Activated T-cell treated with anti-CD3 and anti-CD28 coated beads, Interleukin-2, amount 50 U/mL, for 72 hours (primary cell): ENCODE results near the gene P4HTM. TPM values are rescaled to one million over a fixed set of nuclear protein-coding genes. Genes with fewer than 3 reads are reported as not detected.
"Not testable (repeated sequence)": the region's sequence is repeated elsewhere in the genome, so short reads cannot be mapped to it uniquely, and the experiment has no call there.

Experiments
- ATAC-seq, 2 donors: fragments of 150-1000 bp; cut with Tn5 transposase; replicated peaks in 1 of 2; 2 replicates each; pipeline ENCODE4 v1.10.0; 2021; ENCODE audit warnings: moderate library complexity in 2 of 2, mild to moderate bottlenecking in 1 of 2
- DNase-seq, 2 donors: peaks; one replicate each; pipeline ENCODE4 v3.0.0; 2021 to 2022; ENCODE audit warnings: mixed read lengths in 1 of 2
- H3K27ac Mint-ChIP-seq: one replicate; pipeline ENCODE4 v1.8.0; 2022; ENCODE audit warnings: mild to moderate bottlenecking, moderate library complexity, mixed read lengths
- H3K27me3 Mint-ChIP-seq: one replicate; pipeline ENCODE4 v1.8.0; 2022; ENCODE audit warnings: low read depth, mixed read lengths
- H3K36me3 Mint-ChIP-seq, 2 donors: one replicate each; pipeline ENCODE4 v1.8.0; 2022; ENCODE audit warnings: mixed read lengths in 2 of 2, mild to moderate bottlenecking in 1 of 2; ENCODE audit not compliant: insufficient read depth in 2 of 2
- H3K4me1 Mint-ChIP-seq: one replicate; pipeline ENCODE4 v1.8.0; 2022; ENCODE audit warnings: low read depth, mixed read lengths
- H3K4me3 Mint-ChIP-seq, 2 donors: one replicate each; pipeline ENCODE4 v1.8.0; 2022; ENCODE audit warnings: mild to moderate bottlenecking in 2 of 2, mixed read lengths in 2 of 2, moderate library complexity in 2 of 2
- H3K9me3 Mint-ChIP-seq, 2 donors: one replicate each; pipeline ENCODE4 v1.8.0; 2022; ENCODE audit warnings: mixed read lengths in 2 of 2
- total RNA-seq, 2 donors: library from RNA; stranded (reverse); gene quantifications; one replicate each; pipeline ENCODE4 v1.2.3, GENCODE V29; 2022

P4HTM gene
- total RNA-seq, 2 donors from 2014 or later = 42.0 to 45.7 TPM

- peaks cover 25% of the 10 kb centered on the region for H3K4me1 Mint-ChIP-seq
- H3K27me3 Mint-ChIP-seq = no peaks in the 10 kb centered on the region
- ATAC-seq = no peak
- DNase-seq = peak in 1 of 2 donors; percentile 26
- peak overlapping the region; percentile 100 for H3K27ac Mint-ChIP-seq
- H3K36me3 Mint-ChIP-seq = peaks cover 2 to 3% of the 10 kb centered on the region in 2 donors
- H3K4me3 Mint-ChIP-seq = peak overlapping the region; percentile 98 to 99
- H3K9me3 Mint-ChIP-seq = no peaks in the 10 kb centered on the region
Measured at GRCh38 chr3:49006408-49007067, 16.5 kb downstream of the P4HTM start.

GRCh38 chr3:49007068-49007770 is 17.2 kb downstream of the P4HTM start, which contains the start of gene WDR6:
Gene WDR6, plus strand, starts transcription at chr3:49007391. Its CDS starts 41 bp downstream, at chr3:49007432.
- H3K9me3 Mint-ChIP-seq = no peaks in the 10 kb centered on the region
- ATAC-seq (peak; percentile 90 to 91), DNase-seq (peak; percentile 98 to 99)
- peaks cover 30% of the 10 kb centered on the region for H3K4me1 Mint-ChIP-seq
- H3K36me3 Mint-ChIP-seq = peaks cover 3 to 7% of the 10 kb centered on the region in 2 donors
- H3K27me3 Mint-ChIP-seq = no peaks in the 10 kb centered on the region
- H3K27ac Mint-ChIP-seq = peak within 1 kb of the TSS; percentile 100
- H3K4me3 Mint-ChIP-seq = peak within 1 kb of the TSS; percentile 98 to 99

DNA sequence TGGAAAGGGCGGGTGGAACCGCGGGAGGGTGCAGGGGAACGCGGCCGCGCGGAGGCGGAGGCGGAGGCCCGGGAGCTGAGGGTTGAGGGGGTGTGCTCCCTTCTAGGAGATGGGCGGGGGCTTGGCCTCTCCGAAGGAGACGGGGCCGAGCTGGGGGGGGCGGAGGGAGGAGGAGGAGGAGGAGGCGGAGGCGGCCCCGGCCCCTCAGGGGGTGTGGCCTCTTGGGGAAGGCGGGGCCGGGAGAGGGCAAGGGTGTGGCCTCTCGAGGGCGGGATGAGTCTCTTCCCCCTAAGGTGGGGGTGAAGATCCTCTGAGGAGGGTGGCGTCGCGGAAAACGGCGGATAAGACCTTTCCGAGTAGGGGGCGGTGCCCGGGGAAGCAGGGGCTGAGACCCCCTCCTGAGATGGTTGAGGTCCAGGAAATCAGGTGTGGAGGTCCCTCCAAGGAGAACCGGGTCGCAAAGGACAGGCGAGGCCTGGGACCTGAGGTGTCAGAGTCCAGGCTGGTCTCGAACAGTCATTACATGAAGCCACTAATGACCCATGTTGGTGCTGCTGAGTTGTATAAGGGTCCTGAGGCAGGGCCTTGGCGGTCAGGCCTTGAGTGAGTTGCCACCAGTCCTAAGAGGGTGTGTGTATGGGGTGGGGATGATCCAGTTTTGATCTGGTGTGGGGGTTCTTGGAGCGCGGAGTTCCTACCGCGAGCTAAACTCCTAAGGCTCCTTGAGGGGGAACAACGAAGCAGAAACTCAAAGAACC is 17.9 kb downstream of the P4HTM start:
- ATAC-seq (peak; percentile 64 to 65), DNase-seq (peak; percentile 91 to 94)
- H3K36me3 Mint-ChIP-seq = peaks cover 4 to 7% of the 10 kb centered on the region in 2 donors
- no peaks in the 10 kb centered on the region for H3K27me3 Mint-ChIP-seq
- peaks cover 31% of the 10 kb centered on the region for H3K4me1 Mint-ChIP-seq
- H3K4me3 Mint-ChIP-seq = peak overlapping the region; percentile 98 to 99
- peak overlapping the region; percentile 95 for H3K27ac Mint-ChIP-seq
- H3K9me3 Mint-ChIP-seq = no peaks in the 10 kb centered on the region

GRCh38 chr3:49008627-49009026 is 18.6 kb downstream of the P4HTM start:
- peaks cover 31% of the 10 kb centered on the region for H3K4me1 Mint-ChIP-seq
- not testable (repeated sequence) for H3K36me3 Mint-ChIP-seq, ATAC-seq, DNase-seq, H3K9me3 Mint-ChIP-seq, H3K27me3 Mint-ChIP-seq
- H3K27ac Mint-ChIP-seq = peak overlapping the region; percentile 95
- H3K4me3 Mint-ChIP-seq = peak overlapping the region; percentile 98 to 99

- ATAC-seq = no peak
- H3K27ac Mint-ChIP-seq = peak overlapping the region; percentile 55
- H3K4me1 Mint-ChIP-seq = peaks cover 31% of the 10 kb centered on the region
- H3K4me3 Mint-ChIP-seq = peak overlapping the region; percentile 56
- H3K27me3 Mint-ChIP-seq = no peaks in the 10 kb centered on the region
- H3K9me3 Mint-ChIP-seq = no peaks in the 10 kb centered on the region
- no peak for DNase-seq
- H3K36me3 Mint-ChIP-seq = peaks cover 4 to 7% of the 10 kb centered on the region in 2 donors
Measured at GRCh38 chr3:49009396-49009795, 19.4 kb downstream of the P4HTM start.

DNA sequence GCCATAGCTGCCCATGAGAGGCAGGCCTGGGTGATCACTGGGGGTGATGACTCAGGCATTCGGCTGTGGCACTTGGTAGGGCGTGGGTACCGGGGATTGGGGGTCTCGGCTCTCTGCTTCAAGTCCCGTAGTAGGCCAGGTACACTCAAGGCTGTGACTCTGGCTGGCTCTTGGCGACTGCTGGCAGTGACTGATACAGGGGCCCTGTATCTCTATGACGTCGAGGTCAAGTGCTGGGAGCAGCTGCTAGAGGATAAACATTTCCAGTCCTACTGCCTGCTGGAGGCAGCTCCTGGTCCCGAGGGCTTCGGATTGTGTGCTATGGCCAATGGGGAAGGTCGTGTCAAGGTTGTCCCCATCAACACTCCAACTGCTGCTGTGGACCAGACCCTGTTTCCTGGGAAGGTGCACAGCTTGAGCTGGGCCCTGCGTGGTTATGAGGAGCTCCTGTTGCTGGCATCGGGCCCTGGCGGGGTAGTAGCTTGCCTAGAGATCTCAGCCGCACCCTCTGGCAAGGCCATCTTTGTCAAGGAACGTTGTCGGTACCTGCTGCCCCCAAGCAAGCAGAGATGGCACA is 22.5 kb downstream of the P4HTM start:
- no peak overlapping the region for H3K27ac Mint-ChIP-seq
- no peak for ATAC-seq
- peaks cover 36% of the 10 kb centered on the region for H3K4me1 Mint-ChIP-seq
- no peak for DNase-seq
- H3K4me3 Mint-ChIP-seq = no peak overlapping the region
- H3K27me3 Mint-ChIP-seq = no peaks in the 10 kb centered on the region
- H3K9me3 Mint-ChIP-seq = no peaks in the 10 kb centered on the region
- H3K36me3 Mint-ChIP-seq = peaks cover 4 to 7% of the 10 kb centered on the region in 2 donors

GRCh38 chr3:49013113-49013737 is 23.2 kb downstream of the P4HTM start:
- Mint-ChIP-seq H3K4me3 (no peak overlapping the region), H3K4me1 (peaks cover 34% of the 10 kb centered on the region), H3K36me3 (peaks cover 4 to 7% of the 10 kb centered on the region in 2 donors), H3K27me3 (no peaks in the 10 kb centered on the region), H3K9me3 (no peaks in the 10 kb centered on the region), H3K27ac (no peak overlapping the region)
- ATAC-seq (no peak), DNase-seq (no peak)

DNA sequence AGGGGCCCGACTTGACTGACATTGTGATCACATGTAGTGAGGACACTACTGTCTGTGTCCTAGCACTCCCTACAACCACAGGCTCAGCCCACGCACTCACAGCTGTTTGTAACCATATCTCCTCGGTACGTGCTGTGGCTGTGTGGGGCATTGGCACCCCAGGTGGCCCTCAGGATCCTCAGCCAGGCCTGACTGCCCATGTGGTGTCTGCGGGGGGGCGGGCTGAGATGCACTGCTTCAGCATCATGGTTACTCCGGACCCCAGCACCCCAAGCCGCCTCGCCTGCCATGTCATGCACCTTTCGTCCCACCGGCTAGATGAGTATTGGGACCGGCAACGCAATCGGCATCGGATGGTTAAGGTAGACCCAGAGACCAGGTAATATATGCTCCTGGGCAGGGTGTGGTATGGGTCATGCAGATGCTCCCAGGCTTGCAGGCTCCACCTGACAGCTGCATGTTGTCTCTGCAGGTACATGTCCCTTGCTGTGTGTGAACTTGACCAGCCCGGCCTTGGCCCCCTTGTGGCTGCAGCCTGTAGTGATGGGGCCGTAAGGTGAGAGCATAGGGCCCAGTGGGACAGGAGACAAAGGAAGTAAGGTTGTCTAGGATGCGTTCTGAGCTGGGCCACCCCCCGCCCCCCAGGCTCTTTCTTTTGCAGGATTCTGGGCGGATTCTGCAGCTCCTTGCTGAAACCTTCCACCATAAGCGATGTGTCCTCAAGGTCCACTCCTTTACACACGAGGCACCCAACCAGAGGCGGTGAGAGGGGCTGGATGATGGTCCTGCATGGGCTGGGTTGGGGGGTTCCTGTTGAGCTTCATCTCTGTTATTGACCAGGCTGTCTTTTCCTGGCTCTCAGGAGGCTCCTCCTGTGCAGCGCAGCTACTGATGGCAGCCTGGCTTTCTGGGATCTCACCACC is 24.0 kb downstream of the P4HTM start:
- Mint-ChIP-seq H3K36me3 (peaks cover 4 to 7% of the 10 kb centered on the region in 2 donors), H3K9me3 (no peaks in the 10 kb centered on the region), H3K4me1 (peaks cover 33% of the 10 kb centered on the region), H3K27me3 (no peaks in the 10 kb centered on the region), H3K4me3 (no peak overlapping the region), H3K27ac (no peak overlapping the region)
- DNase-seq = peak; percentile 58 to 64
- peak; percentile 20 to 23 for ATAC-seq

GRCh38 chr3:49015072-49015471 is 25.0 kb downstream of the P4HTM start:
- DNase-seq = no peak
- no peak overlapping the region for H3K4me3 Mint-ChIP-seq
- no peaks in the 10 kb centered on the region for H3K27me3 Mint-ChIP-seq
- H3K9me3 Mint-ChIP-seq = no peaks in the 10 kb centered on the region
- no peak for ATAC-seq
- peaks cover 37% of the 10 kb centered on the region for H3K4me1 Mint-ChIP-seq
- H3K27ac Mint-ChIP-seq = peak overlapping the region; percentile 55
- peaks cover 4 to 7% of the 10 kb centered on the region in 2 donors for H3K36me3 Mint-ChIP-seq

GRCh38 chr3:49015765-49016164 is 25.7 kb downstream of the P4HTM start:
- no peak for DNase-seq
- no peaks in the 10 kb centered on the region for H3K27me3 Mint-ChIP-seq
- peaks cover 4 to 7% of the 10 kb centered on the region in 2 donors for H3K36me3 Mint-ChIP-seq
- H3K4me3 Mint-ChIP-seq = no peak overlapping the region
- peaks cover 39% of the 10 kb centered on the region for H3K4me1 Mint-ChIP-seq
- ATAC-seq = no peak
- no peaks in the 10 kb centered on the region for H3K9me3 Mint-ChIP-seq
- no peak overlapping the region for H3K27ac Mint-ChIP-seq

DNA sequence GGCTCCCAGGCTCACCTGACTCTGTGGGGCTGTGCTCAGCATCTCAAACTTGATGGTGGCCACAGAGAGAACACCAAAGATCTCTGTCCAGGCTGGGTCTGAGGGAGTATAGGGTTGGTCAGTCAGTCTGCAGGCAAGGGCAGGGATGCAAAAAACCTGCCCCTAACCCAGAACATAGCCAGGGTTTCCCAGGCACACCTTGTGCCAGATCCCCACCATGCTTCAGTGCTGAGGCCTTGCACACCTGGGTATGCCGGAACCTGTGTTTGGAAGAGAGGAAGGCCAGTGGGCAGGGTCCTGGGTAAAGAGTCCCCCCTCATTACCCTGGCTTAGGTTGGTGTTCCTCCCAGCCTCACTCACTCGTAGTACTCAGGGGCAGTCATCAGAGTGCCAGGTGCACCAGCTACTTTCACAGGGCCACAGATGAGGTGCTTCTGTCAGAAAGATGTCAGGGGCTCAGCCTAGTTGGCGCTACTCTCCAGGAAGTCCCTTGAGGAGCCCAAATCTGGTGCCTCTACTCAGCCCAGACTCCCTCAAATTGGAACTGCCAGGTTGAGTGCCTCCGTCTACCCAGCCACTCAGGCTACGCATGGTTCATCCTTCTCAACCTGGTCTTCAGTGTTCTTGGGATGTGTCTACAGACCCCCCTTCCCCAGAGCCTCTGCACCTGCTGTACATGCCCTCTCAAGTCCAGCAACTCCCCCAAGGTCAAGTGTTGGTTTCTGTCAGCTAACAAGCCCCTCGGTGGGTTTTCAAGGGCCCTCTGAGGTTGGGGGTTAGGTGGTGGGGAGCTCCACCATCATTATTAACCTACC is 26.6 kb downstream of the P4HTM start:
- ATAC-seq (no peak), DNase-seq (no peak)
- Mint-ChIP-seq H3K27ac (no peak overlapping the region), H3K4me3 (peak overlapping the region; percentile 91 to 94), H3K27me3 (no peaks in the 10 kb centered on the region), H3K4me1 (peaks cover 43% of the 10 kb centered on the region), H3K9me3 (no peaks in the 10 kb centered on the region), H3K36me3 (peaks cover 7 to 9% of the 10 kb centered on the region in 2 donors)
